ENCODE results near the gene WAPL. TPM values are rescaled to one million over a fixed set of nuclear protein-coding genes. Genes with fewer than 3 reads are reported as not detected.

Gene WAPL
- total and polyA plus RNA-seq, 2 of the 13 experiments (the other 11 are each of a cell fraction or from before 2014, with no cell fraction given): 13.2 to 43.5 TPM

DNA sequence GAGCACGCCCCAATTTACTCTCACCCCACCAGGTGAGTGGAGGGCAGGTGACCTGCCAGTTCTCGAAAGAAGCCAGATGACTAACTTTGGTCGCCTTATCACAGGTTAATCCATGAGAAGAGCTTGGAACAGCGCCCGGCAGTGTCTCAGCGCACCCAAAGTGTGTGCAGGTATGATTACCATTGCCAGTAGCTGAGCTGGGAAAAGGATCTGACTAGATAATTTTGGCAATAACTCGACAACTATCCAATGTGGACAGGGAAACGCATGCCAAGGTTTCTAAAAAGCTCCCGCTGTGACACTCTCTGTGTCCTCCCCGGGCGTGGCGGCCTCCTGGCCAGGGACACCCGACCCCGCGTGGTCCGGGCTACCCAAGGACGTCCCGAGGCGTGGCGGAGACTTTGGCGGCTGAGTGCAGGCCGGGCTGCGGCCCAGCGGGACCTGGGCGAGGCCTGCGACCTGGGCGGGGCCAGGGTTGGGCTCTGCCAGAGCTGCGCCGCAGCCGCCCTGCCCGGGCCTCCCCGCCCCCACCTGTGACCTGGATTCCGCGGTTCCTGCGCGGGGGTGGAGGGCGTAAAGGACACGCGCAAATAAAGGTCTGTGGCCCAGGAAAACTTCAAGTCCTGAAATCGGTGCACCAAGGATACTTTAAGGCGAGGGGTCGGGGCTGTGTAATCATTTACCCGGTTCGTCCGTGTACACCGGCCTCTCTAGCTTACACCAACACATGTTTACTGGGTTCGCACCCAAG lies 13.7 kb upstream of the WAPL start (continued):
- TF ChIP-seq, protein P1, sequence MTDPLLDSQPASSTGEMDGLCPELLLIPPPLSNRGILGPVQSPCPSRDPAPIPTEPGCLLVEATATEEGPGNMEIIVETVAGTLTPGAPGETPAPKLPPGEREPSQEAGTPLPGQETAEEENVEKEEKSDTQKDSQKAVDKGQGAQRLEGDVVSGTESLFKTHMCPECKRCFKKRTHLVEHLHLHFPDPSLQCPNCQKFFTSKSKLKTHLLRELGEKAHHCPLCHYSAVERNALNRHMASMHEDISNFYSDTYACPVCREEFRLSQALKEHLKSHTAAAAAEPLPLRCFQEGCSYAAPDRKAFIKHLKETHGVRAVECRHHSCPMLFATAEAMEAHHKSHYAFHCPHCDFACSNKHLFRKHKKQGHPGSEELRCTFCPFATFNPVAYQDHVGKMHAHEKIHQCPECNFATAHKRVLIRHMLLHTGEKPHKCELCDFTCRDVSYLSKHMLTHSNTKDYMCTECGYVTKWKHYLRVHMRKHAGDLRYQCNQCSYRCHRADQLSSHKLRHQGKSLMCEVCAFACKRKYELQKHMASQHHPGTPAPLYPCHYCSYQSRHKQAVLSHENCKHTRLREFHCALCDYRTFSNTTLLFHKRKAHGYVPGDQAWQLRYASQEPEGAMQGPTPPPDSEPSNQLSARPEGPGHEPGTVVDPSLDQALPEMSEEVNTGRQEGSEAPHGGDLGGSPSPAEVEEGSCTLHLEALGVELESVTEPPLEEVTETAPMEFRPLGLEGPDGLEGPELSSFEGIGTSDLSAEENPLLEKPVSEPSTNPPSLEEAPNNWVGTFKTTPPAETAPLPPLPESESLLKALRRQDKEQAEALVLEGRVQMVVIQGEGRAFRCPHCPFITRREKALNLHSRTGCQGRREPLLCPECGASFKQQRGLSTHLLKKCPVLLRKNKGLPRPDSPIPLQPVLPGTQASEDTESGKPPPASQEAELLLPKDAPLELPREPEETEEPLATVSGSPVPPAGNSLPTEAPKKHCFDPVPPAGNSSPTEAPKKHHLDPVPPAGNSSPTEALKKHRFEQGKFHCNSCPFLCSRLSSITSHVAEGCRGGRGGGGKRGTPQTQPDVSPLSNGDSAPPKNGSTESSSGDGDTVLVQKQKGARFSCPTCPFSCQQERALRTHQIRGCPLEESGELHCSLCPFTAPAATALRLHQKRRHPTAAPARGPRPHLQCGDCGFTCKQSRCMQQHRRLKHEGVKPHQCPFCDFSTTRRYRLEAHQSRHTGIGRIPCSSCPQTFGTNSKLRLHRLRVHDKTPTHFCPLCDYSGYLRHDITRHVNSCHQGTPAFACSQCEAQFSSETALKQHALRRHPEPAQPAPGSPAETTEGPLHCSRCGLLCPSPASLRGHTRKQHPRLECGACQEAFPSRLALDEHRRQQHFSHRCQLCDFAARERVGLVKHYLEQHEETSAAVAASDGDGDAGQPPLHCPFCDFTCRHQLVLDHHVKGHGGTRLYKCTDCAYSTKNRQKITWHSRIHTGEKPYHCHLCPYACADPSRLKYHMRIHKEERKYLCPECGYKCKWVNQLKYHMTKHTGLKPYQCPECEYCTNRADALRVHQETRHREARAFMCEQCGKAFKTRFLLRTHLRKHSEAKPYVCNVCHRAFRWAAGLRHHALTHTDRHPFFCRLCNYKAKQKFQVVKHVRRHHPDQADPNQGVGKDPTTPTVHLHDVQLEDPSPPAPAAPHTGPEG (CRISPR knock-in tag; IDR thresholded peaks at IDR 0.05): 0 out of 2 replicates have a peak, but pooled peaks have one; percentile 43
- TF ChIP-seq RBAK (CRISPR knock-in tag; IDR thresholded peaks at IDR 0.05): no peak
- TF ChIP-seq ZNF205 (CRISPR knock-in tag; IDR thresholded peaks at IDR 0.05): no peak
- TF ChIP-seq GATAD2A (CRISPR knock-in tag; IDR thresholded peaks at IDR 0.05): peak; percentile 37; the same call in 1 of the 2 replicates
- TF ChIP-seq ZNF33B (CRISPR knock-in tag; IDR thresholded peaks at IDR 0.05): 0 out of 2 replicates have a peak, but pooled peaks have one; percentile 77
- no peak for TF ChIP-seq HNF4A (CRISPR knock-in tag; IDR thresholded peaks at IDR 0.05)
- no peak for TF ChIP-seq ZNF839 (CRISPR knock-in tag; IDR thresholded peaks at IDR 0.05; ENCODE audit: borderline replicate concordance)
- TF ChIP-seq ZSCAN22 (CRISPR knock-in tag; IDR thresholded peaks at IDR 0.05): no peak
- no peak for TF ChIP-seq SCMH1 (CRISPR knock-in tag; IDR thresholded peaks at IDR 0.05; ENCODE audit: borderline replicate concordance)
- peak; percentile 69; the same call in 1 of the 2 replicates for TF ChIP-seq ZNF337 (CRISPR knock-in tag; IDR thresholded peaks at IDR 0.05; ENCODE audit: borderline replicate concordance, low read depth)
- TF ChIP-seq MTA1 (CRISPR knock-in tag; IDR thresholded peaks at IDR 0.05; ENCODE audit: borderline replicate concordance): no peak
- TF ChIP-seq, protein P2, sequence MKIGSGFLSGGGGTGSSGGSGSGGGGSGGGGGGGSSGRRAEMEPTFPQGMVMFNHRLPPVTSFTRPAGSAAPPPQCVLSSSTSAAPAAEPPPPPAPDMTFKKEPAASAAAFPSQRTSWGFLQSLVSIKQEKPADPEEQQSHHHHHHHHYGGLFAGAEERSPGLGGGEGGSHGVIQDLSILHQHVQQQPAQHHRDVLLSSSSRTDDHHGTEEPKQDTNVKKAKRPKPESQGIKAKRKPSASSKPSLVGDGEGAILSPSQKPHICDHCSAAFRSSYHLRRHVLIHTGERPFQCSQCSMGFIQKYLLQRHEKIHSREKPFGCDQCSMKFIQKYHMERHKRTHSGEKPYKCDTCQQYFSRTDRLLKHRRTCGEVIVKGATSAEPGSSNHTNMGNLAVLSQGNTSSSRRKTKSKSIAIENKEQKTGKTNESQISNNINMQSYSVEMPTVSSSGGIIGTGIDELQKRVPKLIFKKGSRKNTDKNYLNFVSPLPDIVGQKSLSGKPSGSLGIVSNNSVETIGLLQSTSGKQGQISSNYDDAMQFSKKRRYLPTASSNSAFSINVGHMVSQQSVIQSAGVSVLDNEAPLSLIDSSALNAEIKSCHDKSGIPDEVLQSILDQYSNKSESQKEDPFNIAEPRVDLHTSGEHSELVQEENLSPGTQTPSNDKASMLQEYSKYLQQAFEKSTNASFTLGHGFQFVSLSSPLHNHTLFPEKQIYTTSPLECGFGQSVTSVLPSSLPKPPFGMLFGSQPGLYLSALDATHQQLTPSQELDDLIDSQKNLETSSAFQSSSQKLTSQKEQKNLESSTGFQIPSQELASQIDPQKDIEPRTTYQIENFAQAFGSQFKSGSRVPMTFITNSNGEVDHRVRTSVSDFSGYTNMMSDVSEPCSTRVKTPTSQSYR (CRISPR knock-in tag; IDR thresholded peaks at IDR 0.05; ENCODE audit: borderline replicate concordance): peak; percentile 81; the same call in 1 of the 2 replicates
- TF ChIP-seq IRF2 (CRISPR knock-in tag; IDR thresholded peaks at IDR 0.05): peak; percentile 27; the same call in 1 of the 2 replicates
- peak; percentile 70; the same call in 1 of the 2 replicates for TF ChIP-seq ZNF563 (CRISPR knock-in tag; IDR thresholded peaks at IDR 0.05)
- no peak for TF ChIP-seq ZFP41 (CRISPR knock-in tag; IDR thresholded peaks at IDR 0.05; ENCODE audit: borderline replicate concordance)
- TF ChIP-seq KAT7 (CRISPR knock-in tag; IDR thresholded peaks at IDR 0.05; ENCODE audit: borderline replicate concordance): 0 out of 2 replicates have a peak, but pooled peaks have one; percentile 20
- TF ChIP-seq FOXC1 (CRISPR knock-in tag; IDR thresholded peaks at IDR 0.05; ENCODE audit: borderline replicate concordance): peak; percentile 91; the same call in 1 of the 2 replicates
